ENCODE measurements around the gene UBQLNL. TPM values are rescaled to one million over a fixed set of nuclear protein-coding genes. Genes with fewer than 3 reads are reported as not detected.
A peak's percentile ranks its signal among the peaks of the same experiment; 100 is the strongest.

UBQLNL gene, protein sequence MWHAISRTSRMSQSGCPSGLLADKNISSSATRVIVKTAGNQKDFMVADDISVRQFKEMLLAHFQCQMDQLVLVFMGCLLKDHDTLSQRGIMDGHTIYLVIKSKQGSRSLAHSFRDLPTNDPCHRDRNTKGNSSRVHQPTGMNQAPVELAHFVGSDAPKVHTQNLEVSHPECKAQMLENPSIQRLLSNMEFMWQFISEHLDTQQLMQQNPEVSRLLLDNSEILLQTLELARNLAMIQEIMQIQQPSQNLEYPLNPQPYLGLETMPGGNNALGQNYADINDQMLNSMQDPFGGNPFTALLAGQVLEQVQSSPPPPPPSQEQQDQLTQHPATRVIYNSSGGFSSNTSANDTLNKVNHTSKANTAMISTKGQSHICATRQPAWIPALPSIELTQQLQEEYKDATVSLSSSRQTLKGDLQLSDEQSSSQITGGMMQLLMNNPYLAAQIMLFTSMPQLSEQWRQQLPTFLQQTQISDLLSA
- 0.09 and 0.20 TPM in 2 replicates for total RNA-seq
- long read RNA-seq, result 0 reads

DNA sequence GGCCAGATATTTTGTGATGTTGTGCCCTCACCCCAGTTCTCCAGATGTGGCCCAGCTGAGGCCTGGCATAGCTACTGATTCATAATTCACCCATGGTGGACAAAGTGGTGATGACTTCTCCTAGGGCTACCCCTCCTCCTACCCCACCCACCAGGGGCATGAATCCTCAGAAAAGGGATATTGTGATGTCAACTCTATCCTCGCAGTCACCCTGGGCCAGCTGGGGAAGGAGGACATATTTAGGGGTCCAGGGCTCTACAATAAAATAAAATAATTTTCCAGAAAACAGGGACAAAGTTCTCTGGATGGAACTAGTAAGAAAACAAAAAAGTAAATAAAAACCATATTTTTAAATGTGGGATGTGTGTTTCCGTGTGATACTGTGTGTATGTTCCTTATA is at the start of gene UBQLNL:
UBQLNL (minus strand) TSS at position 101 of the 400 bp plus-strand sequence. CDS start 258 bp downstream, outside the sequence.
- no peaks in the 10 kb centered on the region for H3K4me1 Mint-ChIP-seq
- H3K9me3 Mint-ChIP-seq, result no peaks in the 10 kb centered on the region
- no peaks in the 10 kb centered on the region for H3K36me3 Mint-ChIP-seq (ENCODE audit: low read depth)
- no peaks in the 10 kb centered on the region for H3K27me3 Mint-ChIP-seq (ENCODE audit: low read depth)
- no peak within 1 kb of the TSS for H3K27ac Mint-ChIP-seq (ENCODE audit: unreplicated experiment)
- TF ChIP-seq, protein P1, sequence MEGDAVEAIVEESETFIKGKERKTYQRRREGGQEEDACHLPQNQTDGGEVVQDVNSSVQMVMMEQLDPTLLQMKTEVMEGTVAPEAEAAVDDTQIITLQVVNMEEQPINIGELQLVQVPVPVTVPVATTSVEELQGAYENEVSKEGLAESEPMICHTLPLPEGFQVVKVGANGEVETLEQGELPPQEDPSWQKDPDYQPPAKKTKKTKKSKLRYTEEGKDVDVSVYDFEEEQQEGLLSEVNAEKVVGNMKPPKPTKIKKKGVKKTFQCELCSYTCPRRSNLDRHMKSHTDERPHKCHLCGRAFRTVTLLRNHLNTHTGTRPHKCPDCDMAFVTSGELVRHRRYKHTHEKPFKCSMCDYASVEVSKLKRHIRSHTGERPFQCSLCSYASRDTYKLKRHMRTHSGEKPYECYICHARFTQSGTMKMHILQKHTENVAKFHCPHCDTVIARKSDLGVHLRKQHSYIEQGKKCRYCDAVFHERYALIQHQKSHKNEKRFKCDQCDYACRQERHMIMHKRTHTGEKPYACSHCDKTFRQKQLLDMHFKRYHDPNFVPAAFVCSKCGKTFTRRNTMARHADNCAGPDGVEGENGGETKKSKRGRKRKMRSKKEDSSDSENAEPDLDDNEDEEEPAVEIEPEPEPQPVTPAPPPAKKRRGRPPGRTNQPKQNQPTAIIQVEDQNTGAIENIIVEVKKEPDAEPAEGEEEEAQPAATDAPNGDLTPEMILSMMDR (conservative IDR thresholded peaks at IDR 0.05), result no peak
- no peak for DNase-seq (ENCODE audit: low read depth, low spot score)
- H3K4me3 Mint-ChIP-seq, result no peak within 1 kb of the TSS

GRCh38 chr11:5564259-5565019 is 47.9 kb upstream of the UBQLNL start:
- H3K4me1 Mint-ChIP-seq, result no peaks in the 10 kb centered on the region
- H3K4me3 Mint-ChIP-seq, result no peak overlapping the region
- no peaks in the 10 kb centered on the region for H3K27me3 Mint-ChIP-seq (ENCODE audit: low read depth)
- TF ChIP-seq, protein P1 (conservative IDR thresholded peaks at IDR 0.05), result no peak
- no peak for DNase-seq (ENCODE audit: low read depth, low spot score)
- no peak overlapping the region for H3K27ac Mint-ChIP-seq (ENCODE audit: unreplicated experiment)
- no peaks in the 10 kb centered on the region for H3K9me3 Mint-ChIP-seq
- no peaks in the 10 kb centered on the region for H3K36me3 Mint-ChIP-seq (ENCODE audit: low read depth)

DNA sequence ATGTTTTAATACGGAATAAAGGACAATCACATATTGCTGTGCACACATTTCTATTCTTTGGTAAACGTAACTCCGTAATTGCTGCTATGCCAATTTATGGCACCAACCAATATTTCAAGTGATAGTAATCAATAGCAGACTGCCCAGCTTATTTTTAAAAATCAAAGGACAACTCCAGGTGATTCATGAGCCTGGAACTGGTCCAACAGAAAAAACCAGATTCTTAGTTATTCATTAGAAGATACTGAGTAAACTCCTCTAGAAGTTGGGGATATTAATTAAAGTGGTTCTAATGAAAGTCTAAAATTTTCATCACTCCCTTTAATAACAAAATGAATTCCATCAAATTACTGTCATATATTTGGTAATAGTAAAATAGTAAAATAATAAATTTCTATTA is 41.3 kb upstream of the UBQLNL start:
- Mint-ChIP-seq H3K27me3 (ENCODE audit: low read depth) (peaks cover 23% of the 10 kb centered on the region), H3K9me3 (no peaks in the 10 kb centered on the region), H3K27ac (ENCODE audit: unreplicated experiment) (no peak overlapping the region), H3K4me1 (no peaks in the 10 kb centered on the region), H3K36me3 (ENCODE audit: low read depth) (no peaks in the 10 kb centered on the region), H3K4me3 (no peak overlapping the region)
- DNase-seq (ENCODE audit: low read depth, low spot score), result no peak
- TF ChIP-seq, protein P1 (conservative IDR thresholded peaks at IDR 0.05), result no peak

- H3K9me3 Mint-ChIP-seq, result no peaks in the 10 kb centered on the region
- H3K4me1 Mint-ChIP-seq, result no peaks in the 10 kb centered on the region
- no peak for DNase-seq (ENCODE audit: low read depth, low spot score)
- TF ChIP-seq, protein P1 (conservative IDR thresholded peaks at IDR 0.05), result no peak
- H3K27ac Mint-ChIP-seq (ENCODE audit: unreplicated experiment), result no peak overlapping the region
- no peak overlapping the region for H3K4me3 Mint-ChIP-seq
- peaks cover 23% of the 10 kb centered on the region for H3K27me3 Mint-ChIP-seq (ENCODE audit: low read depth)
- no peaks in the 10 kb centered on the region for H3K36me3 Mint-ChIP-seq (ENCODE audit: low read depth)
Observed at GRCh38 chr11:5556596-5557188, 40.2 kb upstream of the UBQLNL start.

DNA sequence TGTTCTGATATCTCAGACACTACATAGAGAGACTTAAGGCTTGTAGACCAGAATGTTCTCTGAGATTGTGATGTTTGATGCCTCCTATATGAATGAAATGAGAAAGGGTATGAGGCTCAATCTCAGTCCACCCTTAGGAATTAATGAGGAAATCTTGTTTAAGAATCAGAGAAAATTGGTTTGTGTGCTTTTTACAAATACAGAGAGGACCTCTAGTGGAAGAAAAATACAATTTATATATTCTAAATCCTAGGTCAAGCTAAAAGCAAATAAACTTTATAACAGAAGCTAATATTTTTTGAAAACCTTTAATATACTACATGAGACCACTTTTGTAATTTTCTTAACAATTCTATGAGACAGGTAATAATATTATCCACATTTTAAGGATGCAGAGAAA is 36.8 kb upstream of the UBQLNL start:
- DNase-seq (ENCODE audit: low read depth, low spot score), result no peak
- Mint-ChIP-seq H3K4me1 (no peaks in the 10 kb centered on the region), H3K9me3 (no peaks in the 10 kb centered on the region), H3K27me3 (ENCODE audit: low read depth) (peaks cover 23% of the 10 kb centered on the region), H3K36me3 (ENCODE audit: low read depth) (no peaks in the 10 kb centered on the region), H3K4me3 (no peak overlapping the region), H3K27ac (ENCODE audit: unreplicated experiment) (no peak overlapping the region)
- TF ChIP-seq, protein P1 (conservative IDR thresholded peaks at IDR 0.05), result peak; percentile 40
